Tibial artery (tissue), 4 donors: ENCODE results near the gene INPP5A.
A peak's percentile ranks its signal among the peaks of the same experiment; 100 is the strongest.

Source experiments
- DNase-seq, 2 donors: peaks; one replicate each; pipeline ENCODE4 v3.0.0-alpha.2; 2019
- H3K27ac ChIP-seq, 2 donors: fragments of 200-600 bp; sonication (generic) in 1 of 2; 1 replicate in 1 of 2; 2 replicates in 1 of 2; pipeline ENCODE4 v1.5.1; 2018 to 2019; ENCODE audit warnings: mild to moderate bottlenecking in 1 of 2
- H3K27me3 ChIP-seq, 2 donors: fragments of 200-600 bp; sonication (generic) in 1 of 2; one replicate each; pipeline versions ENCODE4 v1.5.1 to v1.6.0; 2016 to 2019
- H3K36me3 ChIP-seq, 3 donors: fragments of 200-600 bp; sonication (generic) in 2 of 3; one replicate each; pipeline ENCODE4 v1.5.1; 2016 to 2019; ENCODE audit warnings: mild to moderate bottlenecking in 2 of 3
- H3K4me1 ChIP-seq, 4 donors: fragments of 200-600 bp; sonication (generic) in 2 of 4; 1 replicate in 3 of 4; 2 replicates in 1 of 4; pipeline ENCODE4 v1.5.1; 2016 to 2019
- H3K4me3 ChIP-seq, 2 donors: fragments of 200-600 bp; sonication (generic) in 1 of 2; 1 replicate in 1 of 2; 2 replicates in 1 of 2; pipeline ENCODE4 v1.5.1; 2018 to 2019; ENCODE audit warnings: mild to moderate bottlenecking in 2 of 2
- H3K9me3 ChIP-seq, 3 donors: fragments of 200-600 bp; sonication (generic) in 1 of 3; one replicate each; pipeline ENCODE4 v1.5.1; 2016 to 2019
- CTCF ChIP-seq, 2 experiments: fragments of 200-600 bp in 1 of 2; fragments of 450-650 bp in 1 of 2; IDR thresholded peaks; one replicate each; pipeline ENCODE4 v1.5.1; 2017 to 2019; ENCODE audit warnings: antibody characterized with exemption in 2 of 2, mild to moderate bottlenecking in 1 of 2, moderate library complexity in 1 of 2
- intact Hi-C: fragments of 100-400 bp; cut with DNase I; formaldehyde crosslinking; loops from one replicate; pipeline ENCODE4 v1.15.0; 2023; ENCODE audit warnings: low total_unique reads

Gene INPP5A

GRCh38 chr10:132641966-132642731, 104.6 kb downstream of the INPP5A start:
- Histone ChIP-seq H3K36me3 (peaks cover 0 to 11% (median 8%) of the 10 kb centered on the region in 3 donors), H3K9me3 (no peaks in the 10 kb centered on the region), H3K27me3 (no peaks in the 10 kb centered on the region), H3K27ac (no peak overlapping the region), H3K4me3 (no peak overlapping the region), H3K4me1 (peaks cover 0 to 42% (median 14%) of the 10 kb centered on the region in 4 donors)
- intact Hi-C loops: loop anchor here (10.0 kb wide), 1 partner anchor 247 kb away; the partner anchor contains the start of gene PWWP2B
- peak in 1 of 2 donors; percentile 57 for DNase-seq
- no peak for TF ChIP-seq CTCF (IDR thresholded peaks at IDR 0.05)

GRCh38 chr10:132642732-132643008, 105.1 kb downstream of the INPP5A start:
- no peak overlapping the region for H3K27ac ChIP-seq
- peaks cover 0 to 37% (median 10%) of the 10 kb centered on the region in 4 donors for H3K4me1 ChIP-seq
- DNase-seq: peak in 1 of 2 donors; percentile 41
- no peak overlapping the region for H3K4me3 ChIP-seq
- intact Hi-C loops: loop anchor here (10.0 kb wide), 1 partner anchor 248 kb away; the partner anchor contains the start of gene PWWP2B
- H3K27me3 ChIP-seq: no peaks in the 10 kb centered on the region
- H3K9me3 ChIP-seq: no peaks in the 10 kb centered on the region
- no peak for TF ChIP-seq CTCF (IDR thresholded peaks at IDR 0.05)
- H3K36me3 ChIP-seq: peaks cover 0 to 15% (median 8%) of the 10 kb centered on the region in 3 donors

DNA sequence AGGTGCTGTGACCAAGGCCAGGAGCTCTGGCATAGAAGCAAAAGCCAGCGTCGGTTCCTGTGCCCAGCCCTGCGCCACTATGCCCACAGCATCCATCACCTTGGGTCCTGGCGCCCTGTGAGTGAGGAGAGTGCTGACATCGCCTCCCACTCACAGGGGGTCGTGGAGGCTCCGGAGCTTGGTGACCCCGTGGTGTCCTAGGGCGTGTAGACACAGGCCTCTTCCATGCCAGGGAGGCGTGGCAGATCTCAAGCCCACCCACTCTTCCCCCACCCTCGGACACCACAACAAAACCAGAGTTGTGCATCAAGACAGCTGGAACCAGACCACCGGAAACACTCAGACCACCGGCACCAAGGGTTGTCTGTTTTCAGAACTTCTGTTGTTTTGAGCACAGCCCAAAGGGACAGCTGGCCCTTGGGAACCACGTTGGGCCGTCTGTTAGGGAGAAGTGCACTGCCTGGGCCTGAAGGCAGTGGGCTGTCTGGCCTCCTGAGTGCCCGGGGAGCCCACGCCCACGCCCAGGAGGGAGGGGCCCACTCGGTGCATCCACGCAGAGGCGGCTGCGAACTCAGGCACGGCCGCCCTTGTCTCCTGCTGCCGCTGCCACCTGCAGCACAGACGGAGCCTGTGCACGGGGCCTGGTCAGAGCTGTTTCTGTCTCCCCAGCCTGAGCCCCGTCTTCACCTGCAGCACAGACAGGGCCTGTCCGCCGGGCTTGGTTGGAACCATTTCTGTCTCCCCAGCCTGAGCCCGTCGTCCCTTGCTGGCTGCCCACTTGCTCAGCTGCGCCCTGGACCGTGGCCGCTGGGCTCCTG, 106.3 kb downstream of the INPP5A start:
- peak in 1 of 2 donors; percentile 61 for DNase-seq
- TF ChIP-seq CTCF (IDR thresholded peaks at IDR 0.05): no peak
- Histone ChIP-seq H3K9me3 (no peaks in the 10 kb centered on the region), H3K27me3 (no peaks in the 10 kb centered on the region), H3K27ac (no peak overlapping the region), H3K4me3 (no peak overlapping the region), H3K4me1 (peaks cover 0 to 29% (median 7%) of the 10 kb centered on the region in 4 donors), H3K36me3 (peaks cover 0 to 15% (median 8%) of the 10 kb centered on the region in 3 donors)
- intact Hi-C loops: loop anchor here (10.0 kb wide), 1 partner anchor 249 kb away; the partner anchor contains the start of gene PWWP2B

GRCh38 chr10:132644527-132645246, 107.1 kb downstream of the INPP5A start:
- Histone ChIP-seq H3K9me3 (no peaks in the 10 kb centered on the region), H3K4me3 (no peak overlapping the region), H3K36me3 (peaks cover 0 to 18% (median 8%) of the 10 kb centered on the region in 3 donors), H3K27ac (no peak overlapping the region), H3K27me3 (no peaks in the 10 kb centered on the region), H3K4me1 (peaks cover 0 to 29% (median 7%) of the 10 kb centered on the region in 4 donors)
- DNase-seq: peak in 1 of 2 donors; percentile 57
- intact Hi-C loops: loop anchor here (10.0 kb wide), 1 partner anchor 250 kb away; the partner anchor contains the start of gene PWWP2B
- TF ChIP-seq CTCF (IDR thresholded peaks at IDR 0.05): no peak

DNA sequence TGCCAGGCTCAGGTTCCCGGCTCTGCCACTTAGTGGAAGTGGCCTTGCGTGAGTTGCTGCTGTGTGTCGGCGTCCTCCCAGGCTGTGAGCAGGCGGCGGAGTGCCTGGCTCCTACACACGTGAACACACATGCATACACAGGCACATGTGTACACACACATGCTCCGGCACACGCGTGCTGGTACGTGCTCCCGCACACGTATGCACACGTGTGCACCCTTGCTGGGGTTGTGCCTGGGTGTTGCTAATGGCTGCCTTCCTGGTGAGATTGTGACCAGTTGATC, 107.6 kb downstream of the INPP5A start:
- Histone ChIP-seq H3K36me3 (peaks cover 0 to 23% (median 8%) of the 10 kb centered on the region in 3 donors), H3K4me3 (no peak overlapping the region), H3K27me3 (no peaks in the 10 kb centered on the region), H3K4me1 (peaks cover 0 to 29% (median 7%) of the 10 kb centered on the region in 4 donors), H3K27ac (no peak overlapping the region), H3K9me3 (no peaks in the 10 kb centered on the region)
- peak in 1 of 2 donors; percentile 58 for DNase-seq
- intact Hi-C loops: loop anchor here (10.0 kb wide), 1 partner anchor 250 kb away; the partner anchor contains the start of gene PWWP2B
- TF ChIP-seq CTCF (IDR thresholded peaks at IDR 0.05): no peak
